Loucy (cell line): ENCODE results near the gene FHL3.

ENCODE experiments used
- H2AFZ ChIP-seq: fragments of 200-600 bp; sonication (generic); 2 replicates; pipeline ENCODE4 v1.6.0; 2016; ENCODE audit warnings: antibody characterized with exemption, mild to moderate bottlenecking, low read length, moderate library complexity
- H3F3A ChIP-seq: fragments of 200-600 bp; 2 replicates; pipeline ENCODE4 v1.6.0; 2016; ENCODE audit warnings: antibody characterized with exemption, low read depth, mild to moderate bottlenecking
- H3K27me3 ChIP-seq: fragments of 200-600 bp; sonication (generic); 2 replicates; pipeline ENCODE4 v1.6.1; 2014; ENCODE audit warnings: low read length, mild to moderate bottlenecking; ENCODE audit not compliant: insufficient read depth, poor library complexity, severe bottlenecking
- H3K36me3 ChIP-seq: fragments of 200-600 bp; sonication (generic); 2 replicates; pipeline ENCODE4 v1.6.1; 2016; ENCODE audit warnings: low read length; ENCODE audit not compliant: insufficient read depth
- H3K4me1 ChIP-seq: fragments of 200-600 bp; sonication (generic); 2 replicates; pipeline ENCODE4 v1.5.1; 2014; ENCODE audit warnings: low read length, mild to moderate bottlenecking; ENCODE audit not compliant: insufficient read depth, poor library complexity, severe bottlenecking
- H3K4me2 ChIP-seq: fragments of 200-600 bp; sonication (generic); 2 replicates; pipeline ENCODE4 v1.6.0; 2014; ENCODE audit warnings: antibody characterized with exemption, low read length, low read depth, mild to moderate bottlenecking; ENCODE audit not compliant: poor library complexity, severe bottlenecking
- H3K4me3 ChIP-seq: fragments of 200-600 bp; sonication (generic); 2 replicates; pipeline ENCODE4 v1.5.1; 2014; ENCODE audit warnings: low read length, mild to moderate bottlenecking, mixed read lengths; ENCODE audit not compliant: poor library complexity, severe bottlenecking
- H3K79me2 ChIP-seq: fragments of 200-600 bp; sonication (generic); 2 replicates; pipeline ENCODE4 v1.6.1; 2014; ENCODE audit warnings: low read length; ENCODE audit not compliant: insufficient read depth
- H3K9ac ChIP-seq: fragments of 200-600 bp; sonication (generic); 2 replicates; pipeline ENCODE4 v1.6.0; 2014; ENCODE audit warnings: mild to moderate bottlenecking, low read depth, low read length, moderate library complexity; ENCODE audit not compliant: poor library complexity, severe bottlenecking
- H3K9me2 ChIP-seq: fragments of 200-600 bp; sonication (generic); replicated peaks from 2 replicates; pipeline ENCODE4 v1.6.1; 2016; ENCODE audit warnings: low read depth, low read length, mixed read lengths
- H3K9me3 ChIP-seq: fragments of 200-600 bp; sonication (generic); 2 replicates; pipeline ENCODE4 v1.6.1; 2014; ENCODE audit warnings: mild to moderate bottlenecking, antibody characterized with exemption, low read length, low read depth; ENCODE audit not compliant: insufficient read depth
- H4K20me1 ChIP-seq: fragments of 200-600 bp; sonication (generic); 2 replicates; pipeline ENCODE4 v1.6.0; 2014; ENCODE audit warnings: antibody characterized with exemption, low read length, mild to moderate bottlenecking; ENCODE audit not compliant: insufficient read depth, poor library complexity, severe bottlenecking
- CTCF ChIP-seq: fragments of 200-600 bp; sonication (generic); conservative IDR thresholded peaks from 2 replicates; pipeline ENCODE4 v1.5.1; 2014; ENCODE audit warnings: mild to moderate bottlenecking, antibody characterized with exemption, low read length
- EZH2phosphoT487 ChIP-seq: fragments of 200-600 bp; IDR thresholded peaks from 2 replicates; pipeline ENCODE4 v1.6.1; 2018; ENCODE audit warnings: antibody characterized with exemption, mild to moderate bottlenecking, moderate library complexity, borderline replicate concordance

The FHL3 gene

DNA sequence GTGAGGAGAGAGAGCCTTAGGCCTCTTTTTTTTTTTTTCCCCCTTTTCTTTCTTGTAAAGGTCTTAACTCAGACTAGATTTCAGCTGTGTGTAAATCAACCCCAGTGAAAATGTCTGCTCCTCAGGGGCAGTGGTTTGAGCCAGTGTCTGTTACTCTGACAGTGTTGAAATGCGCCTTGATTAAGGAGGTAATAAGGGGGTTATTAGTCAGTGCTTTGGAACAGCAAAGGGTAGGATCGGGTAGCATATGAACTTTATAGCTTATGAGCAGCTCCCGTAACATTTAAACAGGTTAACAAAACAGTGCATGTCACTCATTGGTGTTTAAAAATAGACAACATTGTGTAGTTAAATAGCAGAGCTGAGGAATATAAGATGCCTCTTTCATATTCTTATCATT lies 17.5 kb upstream of the FHL3 start:
- Histone ChIP-seq H3K36me3 (peaks cover 73% of the 10 kb centered on the region), H3K9me2 (no peaks in the 10 kb centered on the region)

GRCh38 chr1:38021969-38022368 lies 16.7 kb upstream of the FHL3 start:
- Histone ChIP-seq H3K36me3 (peaks cover 81% of the 10 kb centered on the region), H3K9me3 (no peaks in the 10 kb centered on the region), H4K20me1 (peaks cover 7% of the 10 kb centered on the region), H3K9ac (no peak overlapping the region), H3K4me3 (no peak overlapping the region), H2AFZ (no peak overlapping the region), H3K4me2 (no peak overlapping the region), H3K79me2 (peaks cover 30% of the 10 kb centered on the region), H3F3A (no peaks in the 10 kb centered on the region), H3K9me2 (no peaks in the 10 kb centered on the region), H3K27me3 (no peaks in the 10 kb centered on the region), H3K4me1 (peaks cover 3% of the 10 kb centered on the region)
- TF ChIP-seq CTCF (no peak), EZH2phosphoT487 (no peak)

More for the DNA sequence above, 17.5 kb upstream of the FHL3 start:
- no peak overlapping the region for H3K4me3 ChIP-seq
- H3F3A ChIP-seq = no peaks in the 10 kb centered on the region
- H3K9me3 ChIP-seq = no peaks in the 10 kb centered on the region
- H3K9ac ChIP-seq = no peak overlapping the region
- no peaks in the 10 kb centered on the region for H3K27me3 ChIP-seq
- no peak overlapping the region for H2AFZ ChIP-seq
- H4K20me1 ChIP-seq = peaks cover 7% of the 10 kb centered on the region
- no peak overlapping the region for H3K4me2 ChIP-seq
- H3K4me1 ChIP-seq = peaks cover 3% of the 10 kb centered on the region
- H3K79me2 ChIP-seq = peaks cover 22% of the 10 kb centered on the region
- TF ChIP-seq CTCF = no peak
- no peak for TF ChIP-seq EZH2phosphoT487

- Histone ChIP-seq H3K79me2 (peaks cover 45% of the 10 kb centered on the region), H4K20me1 (peaks cover 18% of the 10 kb centered on the region), H3K4me1 (peaks cover 11% of the 10 kb centered on the region), H3F3A (no peaks in the 10 kb centered on the region), H3K9ac (no peak overlapping the region), H2AFZ (no peak overlapping the region), H3K9me3 (no peaks in the 10 kb centered on the region), H3K36me3 (peaks cover 82% of the 10 kb centered on the region), H3K9me2 (no peaks in the 10 kb centered on the region), H3K4me2 (no peak overlapping the region), H3K4me3 (no peak overlapping the region), H3K27me3 (no peaks in the 10 kb centered on the region)
- no peak for TF ChIP-seq EZH2phosphoT487
- TF ChIP-seq CTCF = no peak
These were observed 15.1 kb upstream of the FHL3 start for GRCh38 chr1:38020396-38020795.
